Measurements from ENCODE around the gene TTC12.

Gene TTC12

GRCh38 chr11:113387605-113388211 is 73.3 kb downstream of the TTC12 start, which contains the start of gene ANKK1:
Gene ANKK1 (plus strand): TSS chr11:113387779. CDS start chr11:113387885, 106 bp downstream.
- DNase-seq (ENCODE audit: insufficient read length, low spot score) (no peak), FAIRE-seq (no peak)
- no peak for TF ChIP-seq TAF1 (IDR thresholded peaks at IDR 0.05; ENCODE audit: low read depth, low read length)

- DNase-seq (ENCODE audit: insufficient read length, low spot score) (no peak), FAIRE-seq (no peak)
- no peak for TF ChIP-seq POLR2A (IDR thresholded peaks at IDR 0.05; ENCODE audit: low read depth, low read length)
- TF ChIP-seq POU2F2 (IDR thresholded peaks at IDR 0.05; ENCODE audit: low read depth, low read length), result no peak
- TF ChIP-seq SPI1 (IDR thresholded peaks at IDR 0.05; ENCODE audit: low read depth, low read length), result no peak
- TF ChIP-seq POLR2AphosphoS5 (IDR thresholded peaks at IDR 0.05; ENCODE audit: low read depth, low read length), result no peak
- TF ChIP-seq TAF1 (IDR thresholded peaks at IDR 0.05; ENCODE audit: low read depth, low read length), result no peak
- TF ChIP-seq PAX5 (IDR thresholded peaks at IDR 0.05; ENCODE audit: insufficient read depth, low read length, severe bottlenecking), result no peak
These were observed 74.9 kb downstream of the TTC12 start for GRCh38 chr11:113389272-113389671.

GRCh38 chr11:113392236-113392921 is 78.0 kb downstream of the TTC12 start:
- no peak for DNase-seq (ENCODE audit: insufficient read length, low spot score)

GRCh38 chr11:113393501-113393985 is 79.2 kb downstream of the TTC12 start:
- FAIRE-seq (no peak), DNase-seq (ENCODE audit: insufficient read length, low spot score) (no peak)
- TF ChIP-seq TAF1 (IDR thresholded peaks at IDR 0.05; ENCODE audit: low read depth, low read length) (no peak), POLR2AphosphoS5 (IDR thresholded peaks at IDR 0.05; ENCODE audit: low read depth, low read length) (no peak), PAX5 (IDR thresholded peaks at IDR 0.05; ENCODE audit: insufficient read depth, low read length, severe bottlenecking) (no peak), POLR2A (IDR thresholded peaks at IDR 0.05; ENCODE audit: low read depth, low read length) (no peak), SPI1 (IDR thresholded peaks at IDR 0.05; ENCODE audit: low read depth, low read length) (no peak), POU2F2 (IDR thresholded peaks at IDR 0.05; ENCODE audit: low read depth, low read length) (no peak)

More at GRCh38 chr11:113392236-113392921, 78.0 kb downstream of the TTC12 start:
- FAIRE-seq, result no peak
- TF ChIP-seq SPI1 (IDR thresholded peaks at IDR 0.05; ENCODE audit: low read depth, low read length), result no peak
- TF ChIP-seq PAX5 (IDR thresholded peaks at IDR 0.05; ENCODE audit: insufficient read depth, low read length, severe bottlenecking), result no peak
- no peak for TF ChIP-seq POLR2AphosphoS5 (IDR thresholded peaks at IDR 0.05; ENCODE audit: low read depth, low read length)
- no peak for TF ChIP-seq TAF1 (IDR thresholded peaks at IDR 0.05; ENCODE audit: low read depth, low read length)
- TF ChIP-seq POU2F2 (IDR thresholded peaks at IDR 0.05; ENCODE audit: low read depth, low read length), result no peak
- no peak for TF ChIP-seq POLR2A (IDR thresholded peaks at IDR 0.05; ENCODE audit: low read depth, low read length)

GRCh38 chr11:113394919-113395318 is 80.5 kb downstream of the TTC12 start:
- no peak for TF ChIP-seq POLR2AphosphoS5 (IDR thresholded peaks at IDR 0.05; ENCODE audit: low read depth, low read length)
- DNase-seq (ENCODE audit: insufficient read length, low spot score) (no peak), FAIRE-seq (no peak)

GRCh38 chr11:113395782-113396336 is 81.5 kb downstream of the TTC12 start:
- TF ChIP-seq SPI1 (IDR thresholded peaks at IDR 0.05; ENCODE audit: low read depth, low read length) (no peak), POLR2AphosphoS5 (IDR thresholded peaks at IDR 0.05; ENCODE audit: low read depth, low read length) (no peak), PAX5 (IDR thresholded peaks at IDR 0.05; ENCODE audit: insufficient read depth, low read length, severe bottlenecking) (no peak), POU2F2 (IDR thresholded peaks at IDR 0.05; ENCODE audit: low read depth, low read length) (no peak), POLR2A (IDR thresholded peaks at IDR 0.05; ENCODE audit: low read depth, low read length) (no peak), TAF1 (IDR thresholded peaks at IDR 0.05; ENCODE audit: low read depth, low read length) (no peak)
- FAIRE-seq (no peak), DNase-seq (ENCODE audit: insufficient read length, low spot score) (no peak)

GRCh38 chr11:113396690-113397089 is 82.3 kb downstream of the TTC12 start:
- FAIRE-seq, result no peak
- no peak for DNase-seq (ENCODE audit: insufficient read length, low spot score)
- TF ChIP-seq SPI1 (IDR thresholded peaks at IDR 0.05; ENCODE audit: low read depth, low read length) (no peak), POLR2A (IDR thresholded peaks at IDR 0.05; ENCODE audit: low read depth, low read length) (no peak), PAX5 (IDR thresholded peaks at IDR 0.05; ENCODE audit: insufficient read depth, low read length, severe bottlenecking) (no peak), POU2F2 (IDR thresholded peaks at IDR 0.05; ENCODE audit: low read depth, low read length) (no peak), POLR2AphosphoS5 (IDR thresholded peaks at IDR 0.05; ENCODE audit: low read depth, low read length) (no peak), TAF1 (IDR thresholded peaks at IDR 0.05; ENCODE audit: low read depth, low read length) (no peak)

- no peak for TF ChIP-seq POLR2AphosphoS5 (IDR thresholded peaks at IDR 0.05; ENCODE audit: low read depth, low read length)
- no peak for TF ChIP-seq TAF1 (IDR thresholded peaks at IDR 0.05; ENCODE audit: low read depth, low read length)
- TF ChIP-seq PAX5 (IDR thresholded peaks at IDR 0.05; ENCODE audit: insufficient read depth, low read length, severe bottlenecking), result no peak
- TF ChIP-seq POU2F2 (IDR thresholded peaks at IDR 0.05; ENCODE audit: low read depth, low read length), result no peak
- no peak for TF ChIP-seq SPI1 (IDR thresholded peaks at IDR 0.05; ENCODE audit: low read depth, low read length)
- no peak for TF ChIP-seq POLR2A (IDR thresholded peaks at IDR 0.05; ENCODE audit: low read depth, low read length)
- FAIRE-seq (no peak), DNase-seq (ENCODE audit: insufficient read length, low spot score) (no peak)
These were observed 82.8 kb downstream of the TTC12 start for GRCh38 chr11:113397212-113397611.

- no peak for FAIRE-seq
- TF ChIP-seq SPI1 (IDR thresholded peaks at IDR 0.05; ENCODE audit: low read depth, low read length) (no peak), POLR2A (IDR thresholded peaks at IDR 0.05; ENCODE audit: low read depth, low read length) (no peak), PAX5 (IDR thresholded peaks at IDR 0.05; ENCODE audit: insufficient read depth, low read length, severe bottlenecking) (no peak), TAF1 (IDR thresholded peaks at IDR 0.05; ENCODE audit: low read depth, low read length) (no peak), POLR2AphosphoS5 (IDR thresholded peaks at IDR 0.05; ENCODE audit: low read depth, low read length) (no peak), POU2F2 (IDR thresholded peaks at IDR 0.05; ENCODE audit: low read depth, low read length) (no peak)
- no peak for DNase-seq (ENCODE audit: insufficient read length, low spot score)
These were observed 83.4 kb downstream of the TTC12 start for GRCh38 chr11:113397821-113398220.

Data from GM12891 (cell line).